CD4-positive, alpha-beta T cell treated with Interleukin-21 for 1 hour (primary cell): ENCODE measurements around the gene UBE2D1.
"Not testable (repeated sequence)": the region's sequence is repeated elsewhere in the genome, so short reads cannot be mapped to it uniquely, and the experiment has no call there.

Source experiments
- DNase-seq: peaks from one replicate; pipeline ENCODE4 v3.0.0-alpha.2; 2020

Gene UBE2D1

DNA sequence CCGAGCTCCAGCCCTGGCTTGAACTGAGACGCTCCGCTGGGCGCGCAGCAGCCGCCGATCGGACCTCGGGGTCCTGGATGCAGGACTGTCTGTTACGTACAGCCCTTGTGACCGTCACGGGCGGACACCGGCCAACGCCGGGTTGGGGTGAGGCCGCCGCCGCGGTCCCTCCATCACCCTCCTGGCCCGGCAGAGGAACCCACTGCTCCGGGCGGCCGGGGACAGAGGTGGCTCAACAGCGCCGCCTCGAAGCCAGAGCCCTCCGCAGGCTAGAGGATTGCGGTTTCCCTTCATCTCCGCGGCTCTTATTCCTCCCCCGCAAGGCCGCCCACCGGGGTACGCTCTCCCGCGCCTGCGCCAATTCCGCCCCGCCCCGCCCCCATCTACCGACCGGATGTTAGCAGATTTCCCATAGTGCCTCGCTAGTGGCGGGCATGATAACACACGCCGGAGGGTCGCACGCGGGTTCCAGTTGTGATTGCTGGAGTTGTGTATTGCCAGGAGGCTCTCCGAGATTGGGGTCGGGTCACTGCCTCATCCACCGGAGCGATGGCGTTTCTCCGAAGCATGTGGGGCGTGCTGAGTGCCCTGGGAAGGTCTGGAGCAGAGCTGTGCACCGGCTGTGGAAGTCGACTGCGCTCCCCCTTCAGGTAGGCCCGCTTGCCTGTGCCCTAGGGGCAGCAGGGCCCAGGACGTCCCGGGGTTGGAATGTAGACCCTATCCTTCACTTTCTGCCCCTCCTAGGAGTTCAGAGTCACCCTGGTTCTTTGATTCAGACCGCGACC, 50.4 kb downstream of the UBE2D1 start, which contains the start of gene TFAM:
TSS of gene TFAM (plus strand) at position 412 of the 785 bp plus-strand sequence. CDS start at position 550, 138 bp downstream.
- peak; percentile 95 for DNase-seq

DNA sequence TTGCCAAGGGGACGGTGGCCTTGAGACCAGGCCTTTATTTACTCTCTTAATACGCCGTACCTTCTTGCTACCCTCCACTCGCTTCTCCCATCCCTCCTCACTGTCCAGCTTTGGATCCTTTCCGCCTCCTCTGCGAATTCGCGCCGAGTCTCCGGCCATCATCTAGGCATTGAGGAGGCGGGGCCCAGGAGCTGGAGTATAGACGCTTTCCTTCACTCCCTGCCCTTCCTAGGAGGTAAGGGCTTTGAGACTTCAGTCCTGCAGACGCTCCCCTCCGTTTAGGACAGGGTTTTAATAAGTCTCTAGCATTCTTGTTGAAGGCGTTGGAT, 50.9 kb downstream of the UBE2D1 start:
- no peak for DNase-seq

DNA sequence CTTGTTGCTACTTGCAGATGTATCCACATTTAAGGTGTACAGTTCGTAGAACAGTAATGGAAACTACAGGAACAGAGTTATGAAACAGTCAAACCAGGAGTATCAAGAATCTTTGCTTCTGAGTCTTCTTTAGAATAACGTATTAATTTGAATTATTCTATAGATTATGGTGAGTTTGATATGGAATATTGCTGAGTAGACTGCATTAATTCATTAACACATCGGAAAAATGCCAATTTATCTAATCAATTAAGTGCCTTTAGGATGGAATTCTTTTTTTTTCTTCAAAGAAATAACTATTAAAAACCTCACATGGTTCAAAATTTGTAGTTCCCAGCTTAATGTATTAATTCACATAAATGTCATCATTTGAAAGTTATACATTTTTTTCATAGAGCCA, 54.2 kb downstream of the UBE2D1 start:
- DNase-seq: no peak

DNA sequence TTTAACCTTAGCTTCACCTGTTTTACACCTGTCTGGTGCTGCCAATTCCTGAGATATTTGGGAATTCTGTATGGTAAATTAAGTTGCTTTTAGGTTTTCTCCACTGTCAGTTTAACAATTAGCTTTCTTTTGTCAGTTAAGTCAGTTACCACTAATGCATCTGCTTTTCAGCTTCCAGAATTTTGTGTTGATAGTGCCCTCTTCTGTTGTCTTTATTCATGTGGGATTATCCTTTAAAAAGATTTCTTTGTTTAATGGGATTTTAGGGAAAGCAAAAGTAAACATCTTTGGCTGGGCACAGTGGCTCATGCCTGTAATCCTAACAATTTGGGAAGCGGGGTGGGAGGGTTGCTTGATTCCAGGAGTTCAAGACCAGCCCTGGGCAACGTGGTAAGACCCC, 58.5 kb downstream of the UBE2D1 start:
- no peak for DNase-seq

DNA sequence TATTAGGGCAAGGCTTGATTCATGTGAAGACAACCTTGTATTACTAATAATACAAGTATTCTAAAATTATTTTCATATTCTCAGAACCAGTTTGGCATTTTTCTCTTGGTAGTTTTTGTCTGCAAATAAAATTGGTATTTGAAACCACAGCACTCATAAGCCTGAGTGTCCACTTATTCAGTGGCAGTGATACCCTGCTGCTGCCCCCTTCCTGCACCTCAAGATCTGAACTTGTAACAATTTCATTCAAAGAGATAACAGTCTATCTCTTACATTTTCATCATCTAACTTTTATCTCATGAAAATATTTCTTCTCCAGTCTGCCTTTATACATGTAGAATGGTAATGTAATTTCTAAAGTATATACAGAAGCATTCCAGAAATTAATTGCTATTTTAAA, 59.7 kb downstream of the UBE2D1 start:
- DNase-seq: no peak

DNA sequence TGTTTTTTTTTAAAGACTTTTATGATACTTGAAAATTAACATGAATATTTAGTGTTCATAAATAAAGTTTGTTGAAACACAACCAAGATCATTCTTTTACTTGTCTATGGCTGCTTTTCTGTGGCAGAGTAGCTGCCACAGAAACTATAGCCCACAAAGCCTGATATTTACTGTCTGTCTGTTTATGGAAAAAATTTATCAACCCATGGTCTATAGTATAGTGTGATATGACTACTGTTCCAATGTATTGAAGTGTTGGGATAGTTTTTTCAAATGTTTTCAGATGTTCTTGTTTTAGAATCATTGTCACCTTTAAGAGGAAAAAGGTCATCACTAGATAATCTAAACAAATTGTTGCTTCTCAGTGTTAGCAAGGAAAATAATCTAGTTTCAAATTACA, 61.3 kb downstream of the UBE2D1 start:
- DNase-seq: no peak

DNA sequence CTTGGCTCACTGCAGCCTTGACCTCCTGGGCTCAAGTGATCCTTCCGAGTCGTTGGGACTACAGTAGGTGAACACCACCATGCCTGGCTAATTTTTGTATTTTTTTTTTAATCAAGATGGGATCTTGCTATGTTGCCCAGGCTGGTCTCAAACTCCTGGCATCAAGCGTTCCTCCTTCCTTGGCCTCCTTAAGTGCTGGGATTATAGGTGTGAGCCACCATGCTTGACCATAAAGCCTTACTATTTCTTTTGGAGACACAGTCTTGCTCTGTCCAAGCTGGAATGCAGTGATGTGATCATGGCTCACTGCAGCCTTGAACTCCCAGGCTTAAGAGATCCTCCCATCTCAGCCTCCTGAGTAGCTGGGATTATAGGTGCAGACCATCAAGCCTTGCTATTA, 63.0 kb downstream of the UBE2D1 start:
- no peak for DNase-seq

DNA sequence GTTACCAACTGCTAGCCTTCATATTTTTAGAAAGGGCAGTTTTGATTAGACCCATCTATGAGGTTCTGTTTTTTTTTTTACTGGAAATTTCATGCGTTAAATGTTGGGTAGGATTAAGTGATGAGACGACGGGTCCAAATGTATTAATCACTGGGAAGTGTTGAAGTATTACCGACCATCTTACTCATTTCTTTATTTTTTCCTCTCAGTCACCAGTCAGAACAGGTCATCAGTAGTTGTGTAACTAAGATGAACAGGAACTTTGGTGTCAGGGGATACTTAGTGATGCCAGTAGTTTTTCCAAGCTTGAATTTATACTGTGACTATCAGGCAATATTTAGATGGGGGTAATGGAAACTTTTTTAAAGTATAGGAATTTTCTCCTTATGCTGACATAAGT, 64.6 kb downstream of the UBE2D1 start:
- no peak for DNase-seq

DNA sequence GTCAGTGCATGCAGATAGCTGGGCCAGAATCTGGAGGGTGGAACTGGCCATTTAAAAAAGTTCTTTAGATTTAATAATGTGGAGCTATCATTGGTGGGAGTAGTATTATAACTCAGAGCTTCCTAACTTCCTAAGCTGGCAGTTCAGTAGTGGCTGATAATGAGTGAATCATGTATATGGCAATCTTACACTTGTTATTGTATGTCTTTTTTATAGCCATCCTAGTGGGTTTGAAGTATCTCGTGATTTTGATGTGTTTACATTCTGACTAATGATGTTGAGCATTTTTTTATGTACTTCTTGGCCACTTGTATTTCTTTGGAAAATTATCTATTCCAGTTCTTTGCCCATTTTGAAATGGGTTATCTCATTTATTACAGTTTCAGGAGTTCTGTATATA, 65.8 kb downstream of the UBE2D1 start:
- no peak for DNase-seq

DNA sequence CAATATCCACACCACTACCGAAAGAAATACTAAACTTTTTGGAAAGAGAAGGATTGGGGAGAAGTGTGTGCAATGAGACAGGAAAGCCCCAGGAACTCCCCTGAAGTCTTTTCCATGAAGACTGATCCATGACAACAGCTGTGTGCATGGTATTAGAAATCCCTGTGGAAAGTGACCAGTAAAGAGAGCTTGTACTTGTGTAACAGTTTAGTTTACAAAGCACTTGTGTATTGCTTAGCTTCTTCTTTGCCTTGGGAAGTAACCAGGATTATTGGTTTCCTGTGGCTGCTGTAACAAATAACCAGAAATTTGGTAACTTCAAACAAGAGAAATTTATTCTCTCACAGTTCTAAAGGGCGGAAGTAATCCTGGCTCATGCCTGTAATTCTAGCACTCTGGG, 69.2 kb downstream of the UBE2D1 start:
- DNase-seq: no peak

DNA sequence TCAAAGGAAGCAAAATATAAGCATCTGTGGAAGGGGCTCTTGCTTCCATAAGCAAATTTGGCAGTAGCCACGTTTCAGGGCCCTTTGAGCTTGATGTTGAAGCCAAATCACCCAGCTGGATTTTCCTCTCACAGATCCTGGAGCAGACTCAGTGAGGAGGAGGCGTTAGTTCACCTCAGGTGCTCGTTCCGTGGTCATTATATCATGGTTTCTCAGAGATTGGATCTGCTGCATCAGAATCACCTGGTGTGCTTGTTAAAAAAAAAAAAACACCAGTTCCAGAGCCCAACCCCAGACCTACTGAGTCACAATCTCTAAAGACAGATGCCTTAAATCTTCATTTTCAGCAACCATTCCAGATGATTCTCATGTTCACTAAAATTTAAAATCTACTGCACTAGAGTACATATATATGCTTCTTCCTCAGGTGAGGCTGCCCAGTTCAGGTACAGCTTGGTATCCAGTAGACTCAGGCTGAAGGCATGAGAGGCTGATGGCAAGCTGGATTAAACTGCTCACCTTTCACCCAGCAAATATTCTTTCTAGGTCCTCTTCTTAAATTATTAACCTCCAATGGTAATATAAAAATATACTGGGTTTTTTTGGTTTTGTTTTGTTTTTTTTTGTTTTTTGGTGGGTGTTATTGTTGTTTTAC, 75.3 kb downstream of the UBE2D1 start:
- no peak for DNase-seq

DNA sequence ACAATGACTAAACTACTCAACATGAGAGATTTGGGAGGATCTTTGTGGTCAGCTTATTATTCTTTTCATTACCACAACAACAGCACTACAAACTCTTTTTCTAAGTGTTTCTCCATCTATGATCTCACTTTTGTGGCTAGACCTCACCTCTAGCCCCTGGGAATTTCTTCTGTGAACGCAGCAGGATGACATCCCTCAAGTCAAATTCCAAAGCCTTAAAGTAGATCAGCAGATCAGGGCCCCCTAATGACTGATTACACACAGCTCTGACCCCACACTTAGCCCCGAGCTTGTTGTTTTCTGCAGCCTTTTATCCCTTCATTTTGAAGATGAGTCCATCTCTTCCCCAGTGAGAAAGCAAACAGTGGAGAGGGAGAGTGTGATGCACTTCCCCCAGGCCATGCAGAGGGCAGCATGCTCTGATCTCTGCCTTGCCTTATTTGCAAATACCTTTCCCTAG, 77.7 kb downstream of the UBE2D1 start:
- DNase-seq: no peak

DNA sequence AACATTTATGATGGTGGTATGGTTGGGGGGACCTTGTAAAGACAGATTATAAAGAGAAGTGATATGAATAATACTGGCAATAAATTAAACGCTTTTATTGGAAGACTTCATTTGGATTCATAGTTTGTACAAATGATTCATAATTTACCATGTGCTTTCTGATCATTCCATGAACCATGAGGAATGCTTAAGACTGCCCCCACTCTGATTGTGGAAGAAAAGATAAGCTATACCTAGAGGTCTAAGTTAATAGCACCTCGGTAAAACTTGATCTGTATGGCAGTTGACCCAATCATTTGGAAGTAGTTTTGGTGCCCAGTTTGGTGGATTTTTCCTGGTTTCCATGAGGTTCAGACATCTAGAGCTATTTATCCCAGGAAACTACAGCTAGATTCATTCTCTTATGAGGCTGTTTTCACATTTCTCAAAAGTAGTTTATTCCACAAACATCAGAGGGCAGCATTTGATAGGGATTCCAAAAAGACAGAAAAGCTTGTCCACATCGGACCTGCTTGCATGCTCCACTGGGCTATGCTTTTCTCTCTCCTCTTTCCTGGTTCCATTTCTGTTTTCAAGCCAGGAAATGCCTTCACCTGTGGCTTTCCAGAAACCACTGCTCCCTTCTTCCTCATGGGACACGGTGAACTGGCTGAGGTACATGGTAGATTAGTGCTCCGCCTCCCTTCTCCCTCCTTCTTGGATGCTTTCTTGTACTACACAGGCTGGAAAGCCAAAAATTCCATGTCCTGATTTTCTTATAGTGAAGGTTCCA, 79.7 kb downstream of the UBE2D1 start:
- no peak for DNase-seq

DNA sequence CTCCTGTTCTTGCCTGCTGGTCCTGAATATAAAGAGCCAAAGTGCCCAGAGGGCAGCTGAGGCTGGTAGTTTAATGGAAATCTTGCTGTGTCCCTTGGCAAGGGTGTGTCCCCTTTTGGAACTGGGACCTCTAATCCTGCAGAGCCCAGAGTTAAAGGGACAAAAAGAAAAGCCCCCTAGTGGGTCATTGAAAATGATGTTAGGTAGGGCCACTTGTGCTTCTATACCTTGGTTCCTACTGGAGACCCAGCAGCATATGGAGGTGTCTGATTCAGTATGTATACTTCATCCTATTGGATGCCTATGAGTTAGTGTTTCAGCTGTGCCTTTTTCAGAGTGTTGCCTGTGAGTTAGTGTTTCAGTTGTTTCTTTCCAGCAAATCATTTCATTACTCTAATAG, 81.0 kb downstream of the UBE2D1 start:
- no peak for DNase-seq

DNA sequence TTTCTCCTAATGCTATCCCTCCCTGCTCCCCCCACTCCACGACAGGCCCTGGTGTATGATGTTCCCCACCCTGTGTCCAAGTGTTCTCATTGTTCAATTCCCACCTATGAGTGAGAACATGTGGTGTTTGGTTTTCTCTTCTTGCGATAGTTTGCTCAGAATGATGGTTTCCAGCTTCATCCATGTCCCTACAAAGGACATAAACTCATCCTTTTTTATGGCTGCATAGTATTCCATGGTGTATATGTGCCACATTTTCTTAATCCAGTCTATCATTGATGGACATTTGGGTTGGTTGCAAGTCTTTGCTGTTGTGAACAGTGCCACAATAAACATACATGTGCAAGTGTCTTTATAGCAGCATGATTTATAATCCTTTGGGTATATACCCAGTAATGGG, 83.1 kb downstream of the UBE2D1 start:
- DNase-seq: not testable (repeated sequence)
